HG02943 (cell line): ENCODE data around the gene SLC9A3.
"Not testable (repeated sequence)": the region's sequence is repeated elsewhere in the genome, so short reads cannot be mapped to it uniquely, and the experiment has no call there.

Experiments
- ATAC-seq: cut with Tn5 transposase; IDR thresholded peaks from one replicate; pipeline ENCODE4 v1.9.1; 2021; ENCODE audit warnings: mild to moderate bottlenecking, low read depth, moderate library complexity; ENCODE audit not compliant: unreplicated experiment

Gene SLC9A3

DNA sequence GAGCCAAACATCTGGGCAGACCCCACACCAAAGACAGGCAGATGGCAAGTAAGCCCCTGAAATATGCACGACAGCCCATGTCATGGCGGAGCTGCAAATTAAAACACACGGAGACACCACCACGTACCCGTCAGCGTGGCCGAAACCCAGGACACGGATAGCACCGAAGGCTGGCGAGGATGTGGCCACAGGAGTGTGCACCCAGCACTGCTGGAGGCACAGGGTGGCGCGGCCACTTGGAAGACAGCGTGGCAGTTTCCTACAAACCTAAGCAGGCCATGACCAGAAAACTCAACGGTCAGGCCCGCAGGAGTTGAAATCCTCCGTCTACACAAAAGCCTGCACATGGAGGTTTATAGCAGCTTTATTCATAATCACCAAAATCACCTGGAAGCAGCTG is 12.8 kb downstream of the SLC9A3 start:
- no peak for ATAC-seq

DNA sequence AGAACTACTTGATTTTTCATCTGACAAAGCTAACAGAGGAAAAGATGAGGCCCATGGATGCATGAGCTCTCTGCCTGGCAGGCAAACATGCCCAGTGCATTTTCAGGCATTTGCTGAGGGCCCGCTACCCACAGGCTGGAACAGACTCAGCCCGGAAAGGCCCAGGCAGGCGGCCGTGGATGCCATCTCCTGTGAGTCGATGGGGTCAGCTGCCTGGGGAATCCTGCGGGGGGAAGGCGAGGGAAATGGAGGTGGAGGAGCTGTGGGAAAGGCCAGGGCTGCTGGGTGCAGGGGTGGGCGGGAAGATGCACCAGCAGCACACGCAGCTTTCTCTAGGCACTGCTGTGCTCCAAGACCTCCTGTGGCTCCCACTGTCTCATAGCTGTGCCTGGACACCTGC is 13.7 kb downstream of the SLC9A3 start:
- ATAC-seq, result no peak

DNA sequence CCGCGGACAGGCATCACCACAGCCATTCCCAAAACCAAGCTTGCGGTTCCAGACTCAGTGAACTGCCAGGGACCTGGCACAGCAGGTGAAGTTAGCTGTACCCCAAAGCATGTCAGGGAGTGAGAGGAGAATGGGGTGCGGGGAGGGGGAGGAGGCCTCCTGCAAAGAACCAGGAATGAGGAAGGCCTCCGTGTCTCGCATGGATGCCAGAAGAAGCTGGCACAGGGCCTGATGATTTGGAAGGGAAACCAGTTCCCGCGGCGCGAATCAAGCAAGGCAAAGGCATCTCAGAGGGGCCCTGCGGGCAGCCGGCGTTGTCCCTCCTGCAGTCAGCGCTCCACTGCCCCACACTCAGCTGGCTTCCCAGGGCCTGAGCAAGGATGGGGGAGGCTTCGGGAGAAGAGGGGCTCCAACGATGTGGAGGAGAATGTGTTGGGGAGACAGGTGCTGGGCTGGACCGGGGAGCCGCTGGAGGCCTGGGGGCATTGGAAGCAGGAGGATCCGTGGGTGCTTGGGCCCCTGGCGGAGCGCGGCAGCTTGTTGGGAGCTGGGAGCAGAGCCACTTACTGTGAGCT is 14.6 kb downstream of the SLC9A3 start:
- no peak for ATAC-seq

DNA sequence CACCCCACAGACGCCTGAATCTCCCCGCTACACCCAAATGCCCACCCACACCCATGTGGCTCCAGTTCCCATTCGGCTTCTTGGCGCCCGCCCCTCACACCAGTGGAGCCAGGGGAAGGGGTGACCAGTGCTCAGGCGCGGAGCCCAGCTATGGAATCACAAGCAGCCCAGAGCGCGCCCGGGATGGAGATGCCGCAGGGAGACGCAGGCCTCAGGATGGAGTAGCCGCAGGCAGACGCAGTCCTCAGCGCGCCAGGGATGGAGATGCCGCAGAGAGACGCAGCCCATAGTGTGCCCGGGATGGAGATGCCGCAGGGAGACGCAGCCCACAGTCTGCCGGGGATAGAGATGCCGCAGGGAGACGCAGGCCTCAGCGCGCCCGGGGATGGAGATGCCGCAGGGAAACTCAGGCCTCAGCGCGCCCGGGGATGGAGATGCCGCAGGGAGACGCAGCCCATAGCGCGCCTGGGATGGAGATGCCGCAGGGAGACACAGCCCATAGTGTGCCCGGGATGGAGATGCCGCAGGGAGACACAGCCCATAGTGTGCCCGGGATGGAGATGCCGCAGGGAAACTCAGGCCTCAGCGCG is 16.2 kb downstream of the SLC9A3 start:
- ATAC-seq, result not testable (repeated sequence)

DNA sequence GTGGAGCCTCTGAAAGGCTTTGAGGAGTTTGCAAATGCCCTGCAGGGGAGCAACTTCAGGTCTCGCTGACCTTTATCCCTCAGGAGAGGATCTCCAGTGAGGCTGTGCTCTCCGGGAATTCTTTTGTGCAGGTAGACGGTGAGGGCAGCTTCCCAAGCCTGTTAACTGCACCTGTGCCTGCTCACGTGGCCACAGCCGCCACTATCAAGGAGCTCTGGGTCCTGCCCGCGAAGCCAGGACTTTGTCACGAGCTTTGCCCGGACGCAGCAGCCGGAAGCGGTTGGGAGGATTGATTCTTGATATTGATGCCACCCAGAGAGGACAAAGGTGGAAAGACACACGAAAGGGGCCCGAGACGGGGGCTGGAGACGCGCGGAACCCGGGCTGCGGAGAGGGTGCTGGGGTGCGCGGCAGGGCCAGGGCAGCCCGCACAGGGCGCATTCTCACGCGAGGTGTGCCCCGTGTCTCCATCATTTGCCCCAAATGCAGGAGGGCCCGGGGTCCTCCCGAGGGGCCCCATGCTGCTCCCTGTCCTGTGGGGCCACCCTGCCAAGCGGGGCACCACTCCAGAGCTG is 18.2 kb downstream of the SLC9A3 start:
- no peak for ATAC-seq

DNA sequence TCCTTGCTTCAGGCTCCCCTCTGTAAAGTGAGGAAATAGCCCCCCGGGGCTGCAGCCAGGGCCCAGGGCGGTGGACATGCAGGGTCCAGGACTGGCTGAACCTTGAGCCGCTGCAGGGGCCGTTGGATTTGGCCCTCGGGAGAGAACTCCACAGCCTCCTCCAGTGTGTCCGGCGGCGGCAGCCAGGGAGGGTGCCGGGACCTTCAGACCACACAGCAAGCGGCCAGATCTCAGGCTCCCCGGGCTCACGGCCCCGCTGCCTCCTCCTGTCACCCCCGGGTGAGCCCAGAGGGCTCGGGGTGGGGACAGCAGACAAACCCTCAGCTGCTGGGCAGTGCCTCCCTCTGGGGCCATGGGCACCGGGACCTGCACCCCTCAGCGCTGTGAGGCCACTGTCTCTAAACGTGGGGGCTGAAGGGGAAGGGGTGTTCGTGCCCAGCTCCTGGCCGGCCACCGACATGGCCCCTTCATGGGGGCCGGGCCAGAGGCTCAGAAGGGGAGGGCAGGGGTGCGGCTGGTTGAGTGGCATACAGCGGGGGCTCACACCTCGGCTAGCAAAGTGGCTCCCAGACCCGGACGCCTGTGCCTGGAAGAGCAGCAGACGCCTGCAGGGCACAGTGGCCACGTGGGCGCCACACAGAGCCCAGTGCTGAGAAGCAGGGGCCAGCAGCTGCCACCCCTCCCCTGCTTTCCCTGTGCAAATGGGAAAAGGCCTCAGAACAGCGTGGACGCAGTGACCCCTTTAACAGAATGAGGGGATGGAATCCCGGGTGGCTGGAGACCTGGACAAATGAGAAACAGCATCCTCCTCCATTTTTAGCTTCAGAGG is 19.7 kb downstream of the SLC9A3 start:
- no peak for ATAC-seq

DNA sequence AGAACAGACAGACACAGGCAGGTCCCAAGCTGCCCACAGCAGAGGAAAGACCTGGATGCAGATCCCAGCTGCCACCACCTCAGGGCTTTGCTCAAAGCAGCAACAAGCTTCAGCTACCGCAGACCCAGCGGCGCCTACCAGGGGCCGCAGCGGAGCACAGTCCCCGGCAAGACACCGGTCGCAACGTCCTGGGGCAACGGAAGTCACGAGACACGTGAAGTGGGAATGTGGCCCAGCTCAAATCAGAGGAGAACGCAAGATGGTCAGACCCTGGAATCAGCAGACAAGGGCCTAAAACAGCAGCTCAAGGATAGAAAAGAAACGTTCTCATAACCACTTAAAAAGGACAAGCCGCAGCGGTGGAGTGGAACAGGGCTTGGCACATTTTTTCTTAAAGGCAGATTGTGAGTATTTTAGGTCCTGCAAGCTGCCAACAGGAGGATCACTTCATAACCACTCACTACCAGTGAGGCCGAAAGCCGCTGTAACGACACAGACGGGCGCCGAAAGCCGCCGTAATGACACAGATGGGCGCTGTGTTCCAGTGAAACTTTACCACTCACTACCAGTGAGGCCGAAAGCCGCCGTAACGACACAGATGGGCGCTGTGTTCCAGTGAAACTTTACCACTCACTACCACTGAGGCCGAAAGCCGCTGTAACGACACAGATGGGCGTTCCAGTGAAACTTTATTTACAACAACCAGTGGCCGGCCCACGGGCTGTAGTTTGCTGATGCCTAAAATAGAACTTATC is 21.7 kb downstream of the SLC9A3 start:
- ATAC-seq, result no peak

DNA sequence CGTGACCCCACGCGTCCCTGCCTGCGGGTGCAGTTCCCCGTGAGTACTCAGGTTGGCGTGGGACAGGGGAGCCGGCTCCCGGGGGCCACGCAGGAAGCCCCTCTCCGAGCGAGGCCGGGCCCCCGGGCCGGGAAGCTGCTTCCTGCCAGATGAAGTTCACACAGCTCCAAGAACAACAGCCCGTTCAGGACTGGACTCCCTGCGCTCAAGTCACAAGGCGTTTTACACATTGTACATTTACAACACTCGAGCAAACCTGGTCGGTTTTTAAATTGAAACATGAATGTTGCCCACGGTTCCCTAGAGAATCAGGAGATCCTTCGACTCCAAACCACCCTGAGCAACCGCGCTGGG is 22.4 kb downstream of the SLC9A3 start:
- no peak for ATAC-seq

DNA sequence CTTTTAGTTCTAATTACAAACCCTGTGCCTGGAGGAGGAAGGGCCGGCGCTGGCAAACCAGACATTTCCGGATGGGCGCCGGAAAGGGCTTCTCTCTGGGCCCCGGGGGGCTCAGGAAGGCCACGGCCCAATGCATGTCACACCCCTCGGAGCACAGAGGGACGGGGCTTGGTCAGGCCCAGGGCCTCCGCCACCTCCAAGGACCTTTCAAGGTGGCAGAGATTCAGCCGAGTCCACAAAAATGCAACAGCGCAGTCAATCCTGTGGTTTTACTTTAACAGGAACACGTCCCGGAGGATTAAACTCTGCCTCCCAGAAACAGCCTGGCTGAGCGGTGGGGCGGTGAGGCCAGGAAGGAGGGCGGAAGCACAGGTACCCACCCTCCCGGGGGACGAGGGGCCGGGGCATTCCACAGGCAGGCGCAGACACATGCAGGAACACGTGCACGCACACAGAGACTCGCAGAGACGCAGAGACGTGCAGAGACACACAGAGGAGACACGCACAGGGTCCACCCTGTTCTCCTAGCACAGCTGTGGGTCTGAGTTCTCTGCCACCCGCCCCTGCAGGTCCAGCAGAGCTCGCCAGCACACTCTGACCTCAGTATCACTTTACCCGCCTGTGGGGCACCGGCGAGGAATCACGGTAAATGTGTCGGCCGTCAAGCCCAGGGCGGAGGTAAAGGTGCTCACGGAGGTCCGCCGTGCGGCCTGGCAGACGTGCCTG is 23.0 kb downstream of the SLC9A3 start:
- ATAC-seq, result no peak

DNA sequence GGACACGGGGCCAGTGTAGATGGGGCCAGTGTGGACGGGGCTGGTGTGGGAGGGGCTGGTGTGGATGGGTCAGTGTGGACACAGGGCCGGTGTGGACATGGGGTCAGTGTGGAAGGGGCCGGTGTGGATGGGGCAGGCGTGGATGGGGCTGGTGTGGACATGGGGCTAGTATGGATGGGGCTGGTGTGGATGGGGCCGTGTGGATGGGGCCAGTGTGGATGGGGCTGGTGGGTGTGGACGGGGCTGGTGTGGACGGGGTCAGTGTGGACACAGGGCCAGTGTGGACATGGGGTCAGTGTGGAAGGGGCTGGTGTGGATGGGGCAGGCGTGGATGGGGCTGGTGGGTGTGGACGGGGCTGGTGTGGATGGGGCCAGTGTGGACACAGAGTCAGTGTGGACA is 23.8 kb downstream of the SLC9A3 start:
- no peak for ATAC-seq

DNA sequence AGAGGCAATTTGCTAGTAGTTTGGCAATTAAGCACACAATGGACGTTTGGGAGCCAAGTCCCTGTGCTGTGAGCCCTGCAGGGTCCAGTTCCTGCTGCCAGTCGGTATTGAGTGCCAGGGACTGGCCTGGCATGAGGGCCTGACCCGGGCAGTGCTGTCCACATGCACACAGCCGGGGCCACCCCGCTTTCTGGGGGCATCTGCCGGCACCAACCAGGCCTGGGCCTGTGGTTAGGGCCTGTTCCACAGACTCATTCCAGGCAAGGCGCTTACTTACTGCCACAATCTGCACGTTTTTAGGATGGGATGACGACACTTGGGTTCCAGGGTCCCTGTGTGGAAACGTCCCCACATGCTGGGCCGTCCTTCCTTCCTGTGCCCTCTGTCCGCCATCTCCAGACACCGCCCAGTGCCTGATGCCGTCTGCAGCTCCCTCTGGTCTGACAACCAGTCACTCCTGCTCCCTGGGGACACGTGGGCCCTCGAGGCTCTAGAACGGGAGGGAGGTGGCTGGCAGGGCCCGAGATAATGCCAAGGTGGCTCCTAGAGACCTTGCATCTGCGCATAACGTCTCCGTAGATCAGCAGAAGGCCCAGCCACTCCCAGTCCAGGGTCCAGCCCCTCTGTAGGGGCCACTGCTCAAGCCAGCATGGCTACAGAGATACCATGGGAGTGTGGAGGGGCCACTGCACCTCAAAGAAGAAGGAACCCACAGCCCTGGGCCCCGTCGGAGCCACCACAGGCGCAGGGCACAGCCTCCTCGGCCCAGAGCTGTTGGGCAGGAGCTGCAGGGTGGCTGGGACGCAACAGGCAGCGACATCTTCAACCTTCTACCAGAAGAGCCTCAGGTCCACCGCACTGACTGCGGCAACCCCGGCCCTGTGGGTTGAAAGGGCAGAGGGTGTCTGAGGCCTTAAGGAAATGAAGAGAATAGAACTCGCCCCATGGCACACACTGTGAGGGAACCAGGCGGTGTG is 24.7 kb downstream of the SLC9A3 start:
- ATAC-seq, result no peak

DNA sequence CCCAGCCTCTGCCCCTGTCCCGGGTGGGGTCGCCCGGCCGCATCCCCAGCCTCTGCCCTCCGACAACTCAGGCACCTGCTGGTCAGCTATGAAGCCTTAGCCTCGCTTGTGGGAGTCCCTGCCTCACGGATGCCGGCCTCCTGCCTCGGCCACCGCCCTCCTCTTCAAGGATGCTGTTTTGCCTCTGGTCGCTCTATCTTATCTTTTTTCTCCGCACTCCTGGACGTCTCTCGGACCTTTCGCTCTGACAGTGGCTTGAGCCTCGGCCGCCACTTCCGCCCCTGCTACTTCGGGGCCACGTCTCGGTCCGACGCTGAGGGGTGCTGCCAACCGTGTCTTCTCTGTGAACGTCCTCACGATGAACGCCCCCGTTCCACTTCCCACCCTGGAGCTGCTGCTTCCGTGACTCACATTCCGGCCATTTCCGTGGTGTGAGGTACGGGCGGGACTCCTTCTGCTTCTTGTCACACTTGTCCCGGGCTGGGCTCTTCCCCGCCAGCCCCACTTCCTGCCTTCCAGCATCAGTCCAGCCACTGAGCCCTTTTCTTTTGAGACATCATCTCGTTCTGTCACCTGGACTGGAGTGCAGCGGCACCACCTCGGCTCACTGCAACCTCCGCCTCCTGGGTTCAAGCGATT is 26.3 kb downstream of the SLC9A3 start:
- ATAC-seq, result no peak

DNA sequence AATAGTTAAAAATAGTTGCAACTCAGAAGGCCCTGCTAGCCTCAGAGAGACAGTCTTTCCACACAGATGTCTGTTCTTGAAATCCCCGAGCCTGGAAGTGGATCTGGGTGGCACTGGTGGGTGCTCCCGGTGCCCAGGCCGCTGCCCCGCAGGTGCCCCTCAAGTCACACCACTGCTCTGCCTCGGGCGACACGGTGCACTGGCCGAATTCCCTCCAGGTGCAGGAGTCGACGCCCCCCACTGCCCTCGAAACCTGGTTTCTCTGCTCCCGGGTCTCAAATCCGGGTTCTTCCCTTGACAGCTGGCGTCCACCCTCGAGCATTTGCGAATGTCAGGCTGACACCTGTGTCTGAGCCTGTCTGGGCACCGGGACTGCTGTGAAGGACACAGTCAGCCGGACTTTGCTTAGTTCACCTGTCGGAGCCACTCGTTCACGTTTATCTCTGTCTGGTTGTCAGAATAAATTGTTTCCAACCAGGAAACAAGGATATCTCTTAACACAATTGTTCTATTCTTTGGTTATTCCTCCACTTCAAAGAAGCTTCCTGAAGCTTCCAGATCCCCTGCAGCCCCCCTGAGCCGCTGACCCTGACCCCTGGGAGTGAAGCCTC is 27.1 kb downstream of the SLC9A3 start:
- no peak for ATAC-seq

DNA sequence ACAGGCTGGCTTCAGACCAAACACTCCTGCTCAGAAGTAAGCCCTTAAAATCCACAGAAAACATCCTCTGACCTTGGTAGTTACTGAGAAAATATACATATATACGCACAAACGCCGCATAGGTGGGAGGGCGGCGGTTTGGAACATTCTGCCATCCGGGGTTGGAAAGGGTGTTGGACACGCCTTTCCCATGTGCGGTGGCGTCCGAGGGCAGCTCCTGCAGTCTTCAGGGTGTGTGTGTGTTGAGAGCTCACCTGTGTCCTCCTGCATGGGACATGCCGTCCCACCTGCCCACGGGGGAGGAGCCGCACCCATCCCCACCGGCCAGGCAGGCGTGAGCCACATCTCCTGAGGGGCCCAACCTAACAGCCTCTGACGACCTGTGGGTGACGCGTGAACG is 28.2 kb downstream of the SLC9A3 start:
- ATAC-seq, result no peak

DNA sequence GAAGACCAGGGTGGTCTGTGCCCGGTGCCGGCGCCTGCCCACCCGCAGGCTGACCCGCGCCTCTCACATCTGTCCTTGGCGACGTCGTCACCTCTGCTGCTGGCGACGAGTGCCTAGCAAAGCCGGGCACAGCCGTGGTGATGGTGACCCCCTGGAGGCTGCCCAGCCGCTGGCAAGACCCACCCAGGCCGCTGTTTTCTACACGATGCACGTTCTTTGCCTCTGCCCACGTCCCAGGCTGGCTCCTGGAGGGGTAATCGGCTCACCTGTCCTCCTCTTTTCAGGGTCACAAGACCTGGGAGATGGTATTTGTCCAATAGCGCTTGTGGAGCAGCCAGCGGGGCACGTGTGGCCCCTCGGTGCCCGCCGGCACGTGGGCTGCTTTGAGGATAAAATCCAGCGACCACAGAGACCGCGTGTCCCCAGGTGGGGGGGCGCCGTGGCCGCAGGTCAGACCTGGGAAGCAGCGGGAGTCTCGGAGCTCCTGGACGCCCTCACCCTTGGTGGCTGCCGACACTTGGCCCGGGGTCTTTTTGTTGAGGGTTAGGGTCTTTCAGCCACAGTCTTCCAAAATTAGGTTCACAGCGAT is 29.5 kb downstream of the SLC9A3 start:
- no peak for ATAC-seq

DNA sequence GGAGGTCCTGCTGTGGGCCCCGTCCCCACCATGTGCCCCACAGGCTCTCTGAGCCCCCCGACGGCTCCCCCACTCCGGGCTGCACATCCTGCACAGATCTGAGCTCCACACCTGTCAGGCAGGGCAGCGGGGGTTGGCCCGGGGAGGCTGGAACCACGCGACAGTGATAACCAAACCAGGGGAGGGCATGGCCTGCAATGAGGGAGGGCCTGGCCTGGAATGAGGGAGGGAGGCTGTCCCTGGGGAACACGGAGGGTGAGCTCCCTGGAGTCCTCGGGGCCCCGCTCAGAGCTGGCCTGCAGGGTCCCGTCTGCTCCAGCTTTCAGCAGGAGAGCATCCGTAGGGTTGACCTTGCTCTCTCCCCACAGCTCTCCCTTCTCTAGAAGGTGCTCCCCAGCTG is 30.5 kb downstream of the SLC9A3 start:
- no peak for ATAC-seq

DNA sequence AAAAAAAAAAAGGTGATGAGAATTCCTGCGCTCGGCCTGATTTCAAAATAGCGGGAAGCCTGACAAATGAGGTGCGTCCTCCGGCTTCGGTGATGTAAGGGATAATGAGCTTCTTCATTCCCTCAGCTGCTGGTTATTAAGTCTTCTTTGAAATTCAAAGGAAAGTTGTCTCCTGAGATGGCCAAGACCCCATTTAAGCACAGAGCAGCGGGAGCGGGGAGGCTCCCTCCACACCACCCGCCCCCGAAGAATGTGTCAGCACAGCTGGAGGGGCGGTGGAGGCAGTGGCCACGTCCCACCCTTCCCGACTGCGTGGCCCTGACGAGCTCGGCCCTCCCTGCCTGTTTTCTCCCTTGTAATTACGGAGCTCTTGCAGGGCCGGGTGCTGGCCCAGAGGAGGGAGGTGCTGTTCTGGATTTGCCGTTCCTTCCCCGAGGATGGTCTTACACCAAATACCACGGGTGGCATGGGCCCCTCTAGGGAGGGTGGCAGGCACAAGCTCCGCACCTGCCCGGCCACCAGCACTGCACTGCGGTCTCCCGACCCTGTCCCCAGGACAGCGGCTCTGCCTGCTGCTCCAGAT is 31.0 kb downstream of the SLC9A3 start:
- ATAC-seq, result no peak
